ENCODE data around the gene ANKS1A. TPM values are rescaled to one million over a fixed set of nuclear protein-coding genes. Genes with fewer than 3 reads are reported as not detected.

The ANKS1A gene
- total RNA-seq, 4 donors from 2014 or later = 12.1 to 31.8 (median 24.1) TPM

DNA sequence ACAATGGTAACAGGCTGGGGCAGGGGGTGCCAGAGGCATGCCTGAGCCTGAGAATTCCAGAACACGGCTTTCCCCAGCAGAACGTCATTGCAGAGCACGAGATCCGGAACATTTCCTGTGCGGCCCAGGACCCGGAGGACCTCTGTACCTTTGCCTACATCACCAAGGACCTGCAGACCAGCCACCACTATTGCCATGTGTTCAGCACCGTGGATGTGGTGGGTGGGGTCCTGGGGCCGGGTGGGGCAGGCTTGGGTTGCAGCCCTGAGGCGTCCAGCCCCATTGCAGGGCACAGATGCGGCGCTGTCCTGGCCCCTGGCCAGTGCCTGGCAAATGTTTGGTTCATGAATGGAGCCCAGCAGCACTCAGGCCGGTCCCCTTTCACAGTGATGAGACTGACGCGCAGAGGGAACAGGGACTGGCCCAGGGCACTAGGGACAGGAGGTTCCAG lies 195.0 kb downstream of the ANKS1A start:
- H3K27me3 ChIP-seq = no peaks in the 10 kb centered on the region
- H3K4me3 ChIP-seq = no peak overlapping the region
- no peak overlapping the region for H3K27ac ChIP-seq
- H3K4me1 ChIP-seq = no peaks in the 10 kb centered on the region
- no peaks in the 10 kb centered on the region for H3K9me3 ChIP-seq
- intact Hi-C loops (cut with DNase I; ENCODE audit: low total_unique reads) = no loop called here
- TF ChIP-seq, protein P1, sequence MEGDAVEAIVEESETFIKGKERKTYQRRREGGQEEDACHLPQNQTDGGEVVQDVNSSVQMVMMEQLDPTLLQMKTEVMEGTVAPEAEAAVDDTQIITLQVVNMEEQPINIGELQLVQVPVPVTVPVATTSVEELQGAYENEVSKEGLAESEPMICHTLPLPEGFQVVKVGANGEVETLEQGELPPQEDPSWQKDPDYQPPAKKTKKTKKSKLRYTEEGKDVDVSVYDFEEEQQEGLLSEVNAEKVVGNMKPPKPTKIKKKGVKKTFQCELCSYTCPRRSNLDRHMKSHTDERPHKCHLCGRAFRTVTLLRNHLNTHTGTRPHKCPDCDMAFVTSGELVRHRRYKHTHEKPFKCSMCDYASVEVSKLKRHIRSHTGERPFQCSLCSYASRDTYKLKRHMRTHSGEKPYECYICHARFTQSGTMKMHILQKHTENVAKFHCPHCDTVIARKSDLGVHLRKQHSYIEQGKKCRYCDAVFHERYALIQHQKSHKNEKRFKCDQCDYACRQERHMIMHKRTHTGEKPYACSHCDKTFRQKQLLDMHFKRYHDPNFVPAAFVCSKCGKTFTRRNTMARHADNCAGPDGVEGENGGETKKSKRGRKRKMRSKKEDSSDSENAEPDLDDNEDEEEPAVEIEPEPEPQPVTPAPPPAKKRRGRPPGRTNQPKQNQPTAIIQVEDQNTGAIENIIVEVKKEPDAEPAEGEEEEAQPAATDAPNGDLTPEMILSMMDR (IDR thresholded peaks at IDR 0.05) = no peak
- TF ChIP-seq POLR2A (IDR thresholded peaks at IDR 0.05) = no peak
- peak in 1 of 2 donors; percentile 14 for DNase-seq
- no peaks in the 10 kb centered on the region for H3K36me3 ChIP-seq

- no peak for DNase-seq
- intact Hi-C loops (cut with DNase I; ENCODE audit: low total_unique reads) = no loop called here
- H3K4me3 ChIP-seq = no peak overlapping the region
- H3K4me1 ChIP-seq = no peaks in the 10 kb centered on the region
- no peak for TF ChIP-seq POLR2A (IDR thresholded peaks at IDR 0.05)
- TF ChIP-seq, protein P1 (IDR thresholded peaks at IDR 0.05) = no peak
- H3K27ac ChIP-seq = no peak overlapping the region
- no peaks in the 10 kb centered on the region for H3K36me3 ChIP-seq
- no peaks in the 10 kb centered on the region for H3K9me3 ChIP-seq
- H3K27me3 ChIP-seq = no peaks in the 10 kb centered on the region
Observed at GRCh38 chr6:35084511-35085203, 195.6 kb downstream of the ANKS1A start.

- H3K36me3 ChIP-seq = no peaks in the 10 kb centered on the region
- H3K9me3 ChIP-seq = no peaks in the 10 kb centered on the region
- H3K27me3 ChIP-seq = no peaks in the 10 kb centered on the region
- H3K4me1 ChIP-seq = no peaks in the 10 kb centered on the region
- H3K4me3 ChIP-seq = no peak overlapping the region
- intact Hi-C loops (cut with DNase I; ENCODE audit: low total_unique reads) = no loop called here
- H3K27ac ChIP-seq = no peak overlapping the region
- DNase-seq = peak in 1 of 2 donors; percentile 8
- TF ChIP-seq POLR2A (IDR thresholded peaks at IDR 0.05) = no peak
- TF ChIP-seq, protein P1 (IDR thresholded peaks at IDR 0.05) = no peak
Observed at GRCh38 chr6:35085359-35086281, 196.6 kb downstream of the ANKS1A start.

DNA sequence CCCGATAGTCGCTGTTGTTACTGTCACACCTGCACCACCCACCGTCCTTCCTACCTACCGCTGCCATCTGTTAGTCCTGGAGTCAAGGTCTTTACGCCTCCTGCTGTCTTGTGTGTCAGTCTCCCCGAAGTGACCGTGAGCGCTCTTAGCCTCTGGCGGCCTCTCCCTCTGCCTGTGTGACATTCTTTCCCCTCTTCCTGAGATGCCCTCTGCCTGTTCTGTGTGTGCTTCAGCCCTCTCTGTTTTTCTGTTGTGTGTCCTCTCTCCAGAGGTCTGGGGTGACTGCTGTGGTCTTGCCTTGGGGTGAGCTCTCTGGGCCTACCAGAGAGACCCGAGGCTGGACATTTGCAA lies 197.2 kb downstream of the ANKS1A start:
- DNase-seq = no peak
- Histone ChIP-seq H3K36me3 (no peaks in the 10 kb centered on the region), H3K4me3 (no peak overlapping the region), H3K4me1 (no peaks in the 10 kb centered on the region), H3K27me3 (no peaks in the 10 kb centered on the region), H3K27ac (no peak overlapping the region), H3K9me3 (no peaks in the 10 kb centered on the region)
- intact Hi-C loops (cut with DNase I; ENCODE audit: low total_unique reads) = no loop called here
- TF ChIP-seq POLR2A (IDR thresholded peaks at IDR 0.05) = no peak
- TF ChIP-seq, protein P1 (IDR thresholded peaks at IDR 0.05) = no peak
